ENCODE results near the gene RNF4. TPM values are rescaled to one million over a fixed set of nuclear protein-coding genes. Genes with fewer than 3 reads are reported as not detected.
A peak's percentile ranks its signal among the peaks of the same experiment; 100 is the strongest.

RNF4 gene
- total and polyA plus RNA-seq, 9 donors: 27.0 to 72.1 (median 47.1) TPM

DNA sequence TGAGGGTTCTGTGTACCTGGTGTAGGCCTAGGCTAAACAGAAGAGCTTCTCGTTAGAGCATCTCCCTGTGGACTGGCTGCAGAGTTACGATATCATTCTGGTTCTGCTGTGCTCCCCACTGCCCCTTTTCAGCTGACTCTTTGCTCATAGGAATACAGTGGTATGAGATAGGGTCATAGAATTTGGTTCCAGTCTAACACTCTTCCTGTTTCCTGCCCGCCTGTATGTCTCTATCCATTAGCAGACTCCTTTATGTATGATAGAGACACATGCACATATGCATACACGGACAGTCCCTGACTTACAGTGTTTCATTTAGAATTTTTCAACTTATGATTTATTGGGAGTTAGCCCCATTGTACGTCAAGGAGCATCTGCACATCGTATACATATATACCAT, 15.3 kb downstream of the RNF4 start:
- TF ChIP-seq, protein P1, sequence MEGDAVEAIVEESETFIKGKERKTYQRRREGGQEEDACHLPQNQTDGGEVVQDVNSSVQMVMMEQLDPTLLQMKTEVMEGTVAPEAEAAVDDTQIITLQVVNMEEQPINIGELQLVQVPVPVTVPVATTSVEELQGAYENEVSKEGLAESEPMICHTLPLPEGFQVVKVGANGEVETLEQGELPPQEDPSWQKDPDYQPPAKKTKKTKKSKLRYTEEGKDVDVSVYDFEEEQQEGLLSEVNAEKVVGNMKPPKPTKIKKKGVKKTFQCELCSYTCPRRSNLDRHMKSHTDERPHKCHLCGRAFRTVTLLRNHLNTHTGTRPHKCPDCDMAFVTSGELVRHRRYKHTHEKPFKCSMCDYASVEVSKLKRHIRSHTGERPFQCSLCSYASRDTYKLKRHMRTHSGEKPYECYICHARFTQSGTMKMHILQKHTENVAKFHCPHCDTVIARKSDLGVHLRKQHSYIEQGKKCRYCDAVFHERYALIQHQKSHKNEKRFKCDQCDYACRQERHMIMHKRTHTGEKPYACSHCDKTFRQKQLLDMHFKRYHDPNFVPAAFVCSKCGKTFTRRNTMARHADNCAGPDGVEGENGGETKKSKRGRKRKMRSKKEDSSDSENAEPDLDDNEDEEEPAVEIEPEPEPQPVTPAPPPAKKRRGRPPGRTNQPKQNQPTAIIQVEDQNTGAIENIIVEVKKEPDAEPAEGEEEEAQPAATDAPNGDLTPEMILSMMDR (IDR thresholded peaks at IDR 0.05): no peak
- TF ChIP-seq EP300 (IDR thresholded peaks at IDR 0.05): no peak
- TF ChIP-seq POLR2A (IDR thresholded peaks at IDR 0.05): no peak
- WGBS, 3 donors: 86 to 87% (median 86%) methylated on average over 6 of the region's 6 CpGs
- Histone ChIP-seq H3K4me1 (ENCODE audit: insufficient read depth) (peaks cover 24% of the 10 kb centered on the region), H3K36me3 (no peaks in the 10 kb centered on the region), H3K9me3 (no peaks in the 10 kb centered on the region), H3K4me3 (no peak overlapping the region), H3K27ac (no peak overlapping the region), H3K27me3 (no peaks in the 10 kb centered on the region)
- no peak for DNase-seq
- intact Hi-C loops (cut with DNase I): no loop called here

DNA sequence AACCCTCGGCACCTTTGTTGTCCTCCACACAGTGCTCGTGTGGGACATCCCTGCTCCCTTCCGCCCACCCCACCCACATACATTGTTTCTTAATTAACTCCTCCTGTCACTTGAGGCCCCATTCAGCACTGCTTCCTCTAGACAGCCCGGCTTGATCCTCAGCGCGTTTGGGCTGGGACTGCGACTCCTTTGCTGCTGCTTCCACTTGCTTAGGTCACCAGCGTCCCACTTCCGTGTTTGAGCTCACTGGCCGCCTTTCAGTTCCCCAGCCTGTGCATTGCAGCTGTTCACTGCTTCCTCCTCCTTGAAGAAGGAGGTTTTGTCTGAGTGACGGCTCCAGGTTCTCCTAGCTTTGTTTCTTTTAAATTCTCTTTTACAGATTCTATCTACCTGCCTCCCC, 16.1 kb downstream of the RNF4 start:
- Histone ChIP-seq H3K36me3 (no peaks in the 10 kb centered on the region), H3K27ac (no peak overlapping the region), H3K9me3 (no peaks in the 10 kb centered on the region), H3K27me3 (no peaks in the 10 kb centered on the region), H3K4me1 (ENCODE audit: insufficient read depth) (peaks cover 22% of the 10 kb centered on the region), H3K4me3 (no peak overlapping the region)
- intact Hi-C loops (cut with DNase I): no loop called here
- TF ChIP-seq EP300 (IDR thresholded peaks at IDR 0.05): no peak
- TF ChIP-seq, protein P1 (IDR thresholded peaks at IDR 0.05): no peak
- no peak for TF ChIP-seq POLR2A (IDR thresholded peaks at IDR 0.05)
- WGBS, 3 donors: 38 to 60% (median 41%) methylated on average over 11 of the region's 11 CpGs
- peak in 3 of 5 donors; percentile 29 to 49 (median 31) for DNase-seq

DNA sequence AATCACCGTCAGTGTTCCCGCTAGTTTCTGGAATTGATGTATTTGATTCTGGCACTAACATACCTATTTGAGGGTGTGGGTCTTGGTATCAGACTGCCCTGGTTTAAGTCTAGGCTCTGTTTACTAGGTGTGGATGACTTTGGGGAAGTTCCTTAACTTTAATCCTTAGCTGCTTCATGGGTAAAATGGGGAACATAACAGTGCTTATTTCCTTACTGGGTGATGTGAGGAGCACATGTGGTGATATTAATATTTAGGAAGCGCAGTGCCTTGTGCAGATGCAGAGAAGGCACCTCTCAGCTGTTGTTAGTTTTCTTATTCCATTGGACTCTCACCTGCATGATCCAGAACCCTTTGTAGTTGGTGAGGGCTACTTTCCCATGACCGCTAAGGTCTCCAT, 17.1 kb downstream of the RNF4 start:
- Histone ChIP-seq H3K36me3 (no peaks in the 10 kb centered on the region), H3K27ac (no peak overlapping the region), H3K27me3 (no peaks in the 10 kb centered on the region), H3K9me3 (no peaks in the 10 kb centered on the region), H3K4me3 (no peak overlapping the region), H3K4me1 (ENCODE audit: insufficient read depth) (peaks cover 20% of the 10 kb centered on the region)
- TF ChIP-seq, protein P1 (IDR thresholded peaks at IDR 0.05): no peak
- TF ChIP-seq EP300 (IDR thresholded peaks at IDR 0.05): no peak
- TF ChIP-seq POLR2A (IDR thresholded peaks at IDR 0.05): no peak
- 93 to 97% (median 95%) methylated on average over 4 of the region's 4 CpGs for WGBS, 3 donors
- DNase-seq: no peak
- intact Hi-C loops (cut with DNase I): no loop called here

DNA sequence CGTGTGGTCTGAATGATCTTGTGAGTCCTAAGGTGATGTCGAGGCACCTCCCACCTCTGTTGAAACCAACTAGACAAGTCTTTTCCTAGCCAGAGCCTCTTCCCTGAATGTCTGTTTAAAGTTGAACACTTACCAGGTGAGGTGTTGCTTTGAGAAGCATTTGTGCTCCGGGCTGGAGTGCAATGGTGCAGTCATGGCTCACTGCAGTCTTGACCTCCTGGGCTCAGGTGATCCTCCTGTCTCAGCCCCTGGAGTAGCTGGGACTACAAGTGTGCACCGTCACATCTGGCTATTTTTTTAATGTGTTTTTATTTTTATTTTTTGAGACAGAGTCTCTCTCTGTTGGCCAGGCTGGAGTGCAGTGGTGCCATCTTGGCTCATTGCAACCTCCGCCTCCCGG, 18.1 kb downstream of the RNF4 start:
- intact Hi-C loops (cut with DNase I): no loop called here
- Histone ChIP-seq H3K36me3 (no peaks in the 10 kb centered on the region), H3K4me3 (no peak overlapping the region), H3K27ac (no peak overlapping the region), H3K4me1 (ENCODE audit: insufficient read depth) (peaks cover 15% of the 10 kb centered on the region), H3K27me3 (no peaks in the 10 kb centered on the region), H3K9me3 (no peaks in the 10 kb centered on the region)
- whole genome bisulfite sequencing, 3 donors: 92 to 98% (median 94%) methylated on average over 6 of the region's 6 CpGs
- DNase-seq: no peak
- TF ChIP-seq, protein P1 (IDR thresholded peaks at IDR 0.05): no peak
- TF ChIP-seq EP300 (IDR thresholded peaks at IDR 0.05) (no peak), POLR2A (IDR thresholded peaks at IDR 0.05) (no peak)
